HCT116 (cell line): ENCODE results near the gene SPCS3. TPM values are rescaled to one million over a fixed set of nuclear protein-coding genes. Genes with fewer than 3 reads are reported as not detected.

Experiments used
- ATAC-seq: fragments of 200-7000 bp; cut with Tn5 transposase; 2 replicates; pipeline ENCODE4 v1.9.1; 2020; ENCODE audit warnings: mild to moderate bottlenecking, moderate library complexity
- BruUV-seq: library from RNA; stranded (reverse); fragments of 400-500 nt; replicated peaks from 2 replicates; lab custom pipeline; 2021; lab: Mats Ljungman, UMichigan
- CTCF ChIA-PET: fragments of 300-600 bp; sonication (Branson Sonifier 250); formaldehyde crosslinking; loops from one replicate; lab custom pipeline; 2021; ENCODE audit warnings: antibody characterized with exemption; lab: Charles Lee
- POLR2A ChIA-PET: fragments of 300-600, 350-600 bp; sonication (Branson Sonifier 250); formaldehyde crosslinking; loops from one replicate; lab custom pipeline; 2021; ENCODE audit warnings: antibody characterized with exemption; lab: Charles Lee
- RAD21 ChIA-PET, 2 experiments: fragments of 300-600 bp; sonication (Branson Sonifier 250); formaldehyde crosslinking; loops; one replicate each; lab custom pipeline; 2023; ENCODE audit warnings: low total read pairs in 2 of 2; ENCODE audit not compliant: uncharacterized antibody in 2 of 2, unreplicated experiment in 2 of 2, low non-redundant PET in 1 of 2; lab: Charles Lee
- DNase-seq: peaks from one replicate; pipeline ENCODE4 v3.0.0-alpha.2; 2010; ENCODE audit warnings: low read depth, low spot score
- H2AFZ ChIP-seq: fragments of 200-600 bp; shearing (Covaris generic), sonication (generic); 2 replicates; pipeline ENCODE4 v1.6.1; 2017; ENCODE audit warnings: low read depth, mixed run types, mixed read lengths, antibody characterized with exemption, low read length; ENCODE audit not compliant: poor library complexity, severe bottlenecking
- H3K27ac ChIP-seq: 2 replicates; pipeline ENCODE4 v1.5.1; 2012; ENCODE audit warnings: low read depth, low read length
- H3K27me3 ChIP-seq: fragments of 200-600 bp; sonication (generic); 2 replicates; pipeline ENCODE4 v1.6.1; 2016; ENCODE audit warnings: mixed run types, low read length, mixed read lengths; ENCODE audit not compliant: insufficient read depth
- H3K36me3 ChIP-seq, 2 experiments: fragments of 200-500 bp in 1 of 2; fragments of 200-600 bp in 1 of 2; sonication (Bioruptor generic) in 1 of 2; sonication (generic) in 1 of 2; 2 replicates each; pipeline versions ENCODE4 v1.5.1 to v1.6.1; 2014 to 2016; ENCODE audit warnings: low read length in 2 of 2, inconsistent platforms in 1 of 2, mixed read lengths in 1 of 2, mixed run types in 1 of 2; ENCODE audit not compliant: insufficient read depth in 2 of 2, control insufficient read depth in 1 of 2
- H3K4me1 ChIP-seq, 2 experiments: fragments of 200-600 bp in 1 of 2; sonication (generic) in 1 of 2; 2 replicates each; pipeline versions ENCODE4 v1.5.1 to v1.6.1; 2012 to 2017; ENCODE audit warnings: low read length in 2 of 2, inconsistent platforms in 1 of 2, mild to moderate bottlenecking in 1 of 2, mixed read lengths in 1 of 2, mixed run types in 1 of 2, moderate library complexity in 1 of 2; ENCODE audit not compliant: insufficient read depth in 2 of 2, control insufficient read depth in 1 of 2
- H3K4me2 ChIP-seq: fragments of 200-600 bp; sonication (generic); 2 replicates; pipeline ENCODE4 v1.6.1; 2017; ENCODE audit warnings: mixed run types, low read length, mixed read lengths
- H3K4me3 ChIP-seq, 2 experiments: fragments of 200-600 bp in 1 of 2; sonication (generic) in 1 of 2; replicated peaks in 1 of 2; 2 replicates each; pipeline ENCODE4 v1.5.1; 2011 to 2016; ENCODE audit warnings: low read length in 2 of 2, control low read depth in 1 of 2, low read depth in 1 of 2, mild to moderate bottlenecking in 1 of 2, mixed read lengths in 1 of 2, mixed run types in 1 of 2
- H3K79me2 ChIP-seq: fragments of 200-600 bp; sonication (generic); 2 replicates; pipeline ENCODE4 v1.6.1; 2017; ENCODE audit warnings: mild to moderate bottlenecking, mixed run types, low read length, moderate library complexity, mixed read lengths; ENCODE audit not compliant: insufficient read depth
- H3K9ac ChIP-seq: fragments of 200-600 bp; sonication (generic); 2 replicates; pipeline ENCODE4 v1.6.1; 2016; ENCODE audit warnings: low read length, mixed read lengths
- H3K9me2 ChIP-seq: fragments of 200-600 bp; sonication (generic), shearing (Covaris generic); 2 replicates; pipeline ENCODE4 v1.6.1; 2017; ENCODE audit warnings: mixed run types, mild to moderate bottlenecking, moderate library complexity; ENCODE audit not compliant: insufficient read depth
- H3K9me3 ChIP-seq, 2 experiments: fragments of 200-500 bp in 1 of 2; fragments of 200-600 bp in 1 of 2; sonication (Bioruptor generic) in 1 of 2; sonication (generic) in 1 of 2; 2 replicates each; pipeline ENCODE4 v1.6.1; 2014 to 2017; ENCODE audit warnings: low read length in 2 of 2, mixed read lengths in 2 of 2, inconsistent platforms in 1 of 2, low read depth in 1 of 2, mild to moderate bottlenecking in 1 of 2, mixed run types in 1 of 2, moderate library complexity in 1 of 2; ENCODE audit not compliant: control insufficient read depth in 1 of 2, insufficient read depth in 1 of 2
- H4K20me1 ChIP-seq: fragments of 200-600 bp; sonication (generic), shearing (Covaris generic); 2 replicates; pipeline ENCODE4 v1.6.1; 2017; ENCODE audit warnings: mixed run types, mild to moderate bottlenecking, moderate library complexity; ENCODE audit not compliant: insufficient read depth
- ATF3 ChIP-seq: IDR thresholded peaks from 2 replicates; pipeline ENCODE4 v1.6.1; 2012
- EGR1 ChIP-seq: IDR thresholded peaks from 2 replicates; pipeline ENCODE4 v1.6.1; 2012; ENCODE audit warnings: low read depth
- FOSL1 ChIP-seq: IDR thresholded peaks from 2 replicates; pipeline ENCODE4 v1.6.1; 2012; ENCODE audit warnings: low read depth
- JUND ChIP-seq: IDR thresholded peaks from 2 replicates; pipeline ENCODE4 v1.6.1; 2012
- POLR2AphosphoS5 ChIP-seq: IDR thresholded peaks from 2 replicates; pipeline ENCODE4 v1.6.1; 2011; ENCODE audit warnings: mild to moderate bottlenecking, low read depth, low read length, moderate library complexity
- SIN3A ChIP-seq: IDR thresholded peaks from 2 replicates; pipeline ENCODE4 v1.6.1; 2012; ENCODE audit warnings: low read depth
- intact Hi-C: fragments of 100-400 bp; cut with micrococcal nuclease; formaldehyde crosslinking; loops from 2 replicates; pipeline ENCODE4 v1.10.0; 2022
- total RNA-seq: library from RNA; stranded (reverse); gene quantifications from one replicate; pipeline ENCODE4 v1.2.1, GENCODE V29; 2021; ENCODE audit not compliant: unreplicated experiment

The SPCS3 gene
- total RNA-seq, 1 experiment from 2014 or later, result 135 TPM

DNA sequence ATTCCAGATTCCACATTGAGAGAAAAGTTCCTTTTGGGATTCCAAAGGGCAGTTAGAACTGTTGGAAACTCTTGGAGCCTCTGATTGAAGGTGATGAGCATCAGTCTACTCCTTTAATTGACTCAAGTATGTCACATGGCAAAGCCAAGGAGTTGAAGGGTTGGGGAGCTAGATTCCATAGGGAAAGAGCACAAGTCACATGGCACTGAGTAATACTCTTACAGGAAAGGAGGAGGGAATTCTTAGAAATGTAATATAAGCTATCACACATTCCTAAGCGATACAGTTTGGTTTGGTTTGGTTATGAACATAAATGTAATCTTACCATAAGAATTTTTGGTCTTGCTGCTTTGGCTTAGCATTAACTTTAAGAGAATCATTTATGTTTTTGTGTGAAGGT, 15.7 kb downstream of the SPCS3 start:
- CTCF ChIA-PET, result no interaction called here
- Histone ChIP-seq H3K4me3 (no peak overlapping the region), H3K27ac (no peak overlapping the region), H3K9ac (no peak overlapping the region), H3K79me2 (0 out of 2 replicates have a peak, but pooled peaks cover 5% of the 10 kb centered on the region), H3K4me2 (no peak overlapping the region), H3K9me2 (no peaks in the 10 kb centered on the region), H3K27me3 (no peaks in the 10 kb centered on the region), H4K20me1 (no peaks in the 10 kb centered on the region), H2AFZ (no peak overlapping the region), H3K4me1 (no peaks in the 10 kb centered on the region), H3K9me3 (no peaks in the 10 kb centered on the region), H3K36me3 (no peaks in the 10 kb centered on the region)
- BruUV-seq, result no TSS peak
- ATAC-seq, result no peak
- POLR2A ChIA-PET, result no interaction called here
- RAD21 ChIA-PET, result no interaction called here
- no peak for TF ChIP-seq SIN3A
- no peak for TF ChIP-seq EGR1
- intact Hi-C loops, result no loop called here
- no peak for DNase-seq

DNA sequence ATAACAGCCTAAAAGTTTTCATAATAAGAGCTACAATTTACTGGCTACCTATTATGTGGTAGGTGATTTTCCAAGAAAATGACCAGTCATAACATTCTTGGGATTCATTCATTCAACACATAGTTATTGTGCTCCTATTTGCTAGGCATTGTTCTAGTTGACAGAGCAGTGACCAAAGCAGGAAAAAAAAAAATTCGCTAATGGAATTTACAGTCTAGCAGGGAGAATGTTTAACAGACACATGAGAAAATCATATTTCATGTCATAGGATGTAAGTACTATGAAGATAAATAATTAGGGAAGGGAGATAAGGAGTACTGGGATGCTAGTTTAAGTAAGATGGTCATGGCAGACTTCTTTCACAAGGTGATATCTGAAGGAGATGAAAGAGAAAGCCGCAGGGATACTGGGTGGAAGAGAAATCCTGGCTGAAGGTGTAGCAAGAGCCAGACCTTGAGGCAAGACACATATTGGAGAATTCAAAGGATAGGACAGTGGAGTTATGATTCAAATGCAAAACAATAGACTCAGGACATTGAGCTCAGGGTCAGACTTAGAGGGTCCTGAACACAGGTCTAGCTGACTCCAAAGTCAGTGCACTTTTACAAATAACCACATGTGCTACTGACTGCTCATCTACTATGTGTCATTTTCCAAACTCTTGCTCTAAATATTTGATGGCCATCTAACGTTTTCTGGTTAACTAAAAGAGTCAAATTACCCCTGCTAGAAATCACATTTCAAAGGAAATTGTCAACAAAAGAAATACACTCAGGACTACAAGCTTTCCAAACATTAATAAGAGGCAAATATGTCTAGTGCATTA, 20.4 kb downstream of the SPCS3 start:
- Histone ChIP-seq H3K27ac (no peak overlapping the region), H2AFZ (no peak overlapping the region), H3K9me2 (no peaks in the 10 kb centered on the region), H3K36me3 (no peaks in the 10 kb centered on the region), H3K4me1 (no peaks in the 10 kb centered on the region), H3K27me3 (no peaks in the 10 kb centered on the region), H3K4me2 (no peak overlapping the region), H3K9me3 (peaks cover 0 to 6% of the 10 kb centered on the region in 2 experiments; a peak in 2 of 4 replicates), H4K20me1 (no peaks in the 10 kb centered on the region), H3K4me3 (no peak overlapping the region), H3K79me2 (no peaks in the 10 kb centered on the region), H3K9ac (no peak overlapping the region)
- TF ChIP-seq ATF3 (no peak), FOSL1 (no peak), JUND (no peak), POLR2AphosphoS5 (no peak)
- RAD21 ChIA-PET, result interaction anchor here in 1 of 2 experiments (0.7 to 1.2 kb wide), 3 partner anchors 190 to 305 kb away, joined by 3 to 4 read pairs (median 3); no protein-coding TSS in a partner anchor
- no TSS peak for BruUV-seq
- POLR2A ChIA-PET, result no interaction called here
- DNase-seq (no peak), ATAC-seq (no peak)
- intact Hi-C loops, result loop anchor here (1.0 to 2.0 kb wide), 2 partner anchors 393 to 780 kb away; no protein-coding TSS in a partner anchor
- CTCF ChIA-PET, result interaction anchor here (0.5 to 3.5 kb wide), 9 partner anchors 189 to 625 kb away, joined by 3 to 34 read pairs (median 4); no protein-coding TSS in a partner anchor
